Trophoblast cell (in vitro differentiated cells and primary cell): ENCODE measurements around the gene INSIG1.

Experiments
- DNase-seq, 2 donors: peaks; one replicate each; pipeline ENCODE4 v3.0.0-alpha.2; 2016
- H2AFZ ChIP-seq: 2 replicates; pipeline ENCODE4 v1.6.1; 2013; ENCODE audit warnings: low read length, moderate library complexity, mild to moderate bottlenecking; ENCODE audit not compliant: insufficient read depth, poor library complexity
- H2AK5ac ChIP-seq: 2 replicates; pipeline ENCODE4 v1.6.1; 2013; ENCODE audit warnings: mild to moderate bottlenecking, low read length
- H2BK120ac ChIP-seq: 2 replicates; pipeline ENCODE4 v1.6.1; 2013; ENCODE audit warnings: low read length, mild to moderate bottlenecking, moderate library complexity; ENCODE audit not compliant: insufficient read depth, poor library complexity
- H2BK12ac ChIP-seq: 2 replicates; pipeline ENCODE4 v1.6.1; 2013; ENCODE audit warnings: mild to moderate bottlenecking, low read length, moderate library complexity
- H2BK5ac ChIP-seq: 2 replicates; pipeline ENCODE4 v1.6.1; 2013; ENCODE audit warnings: low read length, low read depth, moderate library complexity, mild to moderate bottlenecking; ENCODE audit not compliant: poor library complexity
- H3K14ac ChIP-seq: 2 replicates; pipeline ENCODE4 v1.6.1; 2013; ENCODE audit warnings: mild to moderate bottlenecking, low read length
- H3K18ac ChIP-seq: 2 replicates; pipeline ENCODE4 v1.6.1; 2013; ENCODE audit warnings: mild to moderate bottlenecking, low read length
- H3K23ac ChIP-seq: 2 replicates; pipeline ENCODE4 v1.6.1; 2013; ENCODE audit warnings: low read length
- H3K27ac ChIP-seq: 2 replicates; pipeline ENCODE4 v1.5.1; 2013; ENCODE audit warnings: low read depth, mild to moderate bottlenecking, inconsistent platforms, low read length, moderate library complexity
- H3K27me3 ChIP-seq: 2 replicates; pipeline ENCODE4 v1.6.1; 2013; ENCODE audit warnings: inconsistent platforms, mild to moderate bottlenecking, low read length, moderate library complexity; ENCODE audit not compliant: insufficient read depth
- H3K36me3 ChIP-seq, 2 experiments: 1 replicate in 1 of 2; 2 replicates in 1 of 2; pipeline ENCODE4 v1.6.1; 2013; ENCODE audit warnings: low read length in 2 of 2, mild to moderate bottlenecking in 2 of 2, moderate library complexity in 1 of 2; ENCODE audit not compliant: insufficient read depth in 2 of 2, control insufficient read depth in 1 of 2
- H3K4ac ChIP-seq: 2 replicates; pipeline ENCODE4 v1.6.1; 2013; ENCODE audit warnings: low read depth, mild to moderate bottlenecking, low read length, moderate library complexity
- H3K4me1 ChIP-seq, 2 experiments: 1 replicate in 1 of 2; 2 replicates in 1 of 2; pipeline ENCODE4 v1.6.1; 2013; ENCODE audit warnings: low read length in 2 of 2, mild to moderate bottlenecking in 2 of 2, moderate library complexity in 1 of 2; ENCODE audit not compliant: insufficient read depth in 2 of 2, control insufficient read depth in 1 of 2
- H3K4me2 ChIP-seq: 2 replicates; pipeline ENCODE4 v1.6.1; 2013; ENCODE audit warnings: inconsistent platforms, mild to moderate bottlenecking, low read length, moderate library complexity
- H3K4me3 ChIP-seq: 2 replicates; pipeline ENCODE4 v1.5.1; 2013; ENCODE audit warnings: mild to moderate bottlenecking, low read depth, low read length, inconsistent platforms
- H3K79me1 ChIP-seq: one replicate; pipeline ENCODE4 v1.6.1; 2013; ENCODE audit warnings: low read length
- H3K79me2 ChIP-seq: 2 replicates; pipeline ENCODE4 v1.6.1; 2013; ENCODE audit warnings: low read length, mild to moderate bottlenecking; ENCODE audit not compliant: control insufficient read depth, insufficient read depth, poor library complexity
- H3K9ac ChIP-seq: 2 replicates; pipeline ENCODE4 v1.6.1; 2013; ENCODE audit warnings: mild to moderate bottlenecking, low read length
- H3K9me3 ChIP-seq: 2 replicates; pipeline ENCODE4 v1.6.1; 2013; ENCODE audit warnings: low read depth, mild to moderate bottlenecking, control low read depth, inconsistent platforms, low read length; ENCODE audit not compliant: insufficient read depth
- H4K12ac ChIP-seq: 2 replicates; pipeline ENCODE4 v1.6.1; 2013; ENCODE audit warnings: low read depth, mild to moderate bottlenecking, low read length, moderate library complexity
- H4K8ac ChIP-seq: 2 replicates; pipeline ENCODE4 v1.6.1; 2013; ENCODE audit warnings: low read depth, mild to moderate bottlenecking, low read length, moderate library complexity
- H4K91ac ChIP-seq: one replicate; pipeline ENCODE4 v1.6.1; 2013; ENCODE audit warnings: low read depth, mild to moderate bottlenecking, low read length, moderate library complexity
- WGBS: extraction: QIAGEN DNeasy Blood & Tissue Kit; methylation state at CpG from one replicate; pipeline ENCODE4 v1.1.7; 2013; ENCODE audit warnings: missing lambda C conversion rate; ENCODE audit not compliant: insufficient read length, insufficient coverage; ENCODE audit errors: extremely low coverage; 5-methylcytosine and 5-hydroxymethylcytosine counted together

INSIG1 gene

GRCh38 chr7:155263051-155263450, 34.6 kb upstream of the INSIG1 start:
- no peak overlapping the region for H3K18ac ChIP-seq
- no peak overlapping the region for H3K4ac ChIP-seq
- H3K9me3 ChIP-seq, result peaks cover 12% of the 10 kb centered on the region
- no peak overlapping the region for H3K4me2 ChIP-seq
- H3K36me3 ChIP-seq, result no peaks in the 10 kb centered on the region
- no peak overlapping the region for H3K27ac ChIP-seq
- no peak overlapping the region for H2AFZ ChIP-seq
- H4K12ac ChIP-seq, result no peak overlapping the region
- no peak overlapping the region for H2BK5ac ChIP-seq
- no peak overlapping the region for H2AK5ac ChIP-seq
- no peak overlapping the region for H3K23ac ChIP-seq
- DNase-seq, result no peak
- H3K27me3 ChIP-seq, result no peaks in the 10 kb centered on the region
- H4K8ac ChIP-seq, result no peak overlapping the region
- no peak overlapping the region for H3K9ac ChIP-seq
- no peak overlapping the region for H2BK12ac ChIP-seq
- H4K91ac ChIP-seq, result no peak overlapping the region
- no CpG with 5 or more reads among the region's 14 CpGs for WGBS
- H3K4me1 ChIP-seq, result peaks cover 1 to 3% of the 10 kb centered on the region in 2 experiments
- no peak overlapping the region for H3K4me3 ChIP-seq
- no peaks in the 10 kb centered on the region for H3K79me1 ChIP-seq
- no peak overlapping the region for H3K14ac ChIP-seq
- H3K79me2 ChIP-seq, result no peaks in the 10 kb centered on the region
- H2BK120ac ChIP-seq, result no peak overlapping the region

- Histone ChIP-seq H3K23ac (no peak overlapping the region), H2BK120ac (no peak overlapping the region), H3K79me1 (no peaks in the 10 kb centered on the region), H3K27ac (no peak overlapping the region), H3K4me1 (peaks cover 1 to 3% of the 10 kb centered on the region in 2 experiments), H3K27me3 (no peaks in the 10 kb centered on the region), H2AFZ (no peak overlapping the region), H4K91ac (no peak overlapping the region), H2AK5ac (no peak overlapping the region), H3K14ac (no peak overlapping the region), H2BK5ac (no peak overlapping the region), H4K8ac (no peak overlapping the region), H2BK12ac (no peak overlapping the region), H3K79me2 (no peaks in the 10 kb centered on the region), H3K18ac (no peak overlapping the region), H3K9ac (no peak overlapping the region), H4K12ac (no peak overlapping the region), H3K9me3 (peaks cover 12% of the 10 kb centered on the region), H3K4me3 (no peak overlapping the region), H3K36me3 (no peaks in the 10 kb centered on the region), H3K4ac (no peak overlapping the region), H3K4me2 (no peak overlapping the region)
- 100% methylated on average over 1 of the region's 12 CpGs for WGBS
- no peak for DNase-seq
Measured at GRCh38 chr7:155263581-155264143, 34.0 kb upstream of the INSIG1 start.

GRCh38 chr7:155265144-155265543, 32.5 kb upstream of the INSIG1 start:
- Histone ChIP-seq H3K23ac (no peak overlapping the region), H3K4me3 (no peak overlapping the region), H3K14ac (no peak overlapping the region), H4K8ac (no peak overlapping the region), H4K12ac (no peak overlapping the region), H2BK12ac (no peak overlapping the region), H2AK5ac (no peak overlapping the region), H3K27me3 (no peaks in the 10 kb centered on the region), H3K4me1 (peaks cover 1 to 3% of the 10 kb centered on the region in 2 experiments), H3K79me1 (no peaks in the 10 kb centered on the region), H3K27ac (no peak overlapping the region), H3K36me3 (no peaks in the 10 kb centered on the region), H2AFZ (no peak overlapping the region), H3K4ac (no peak overlapping the region), H3K9ac (no peak overlapping the region), H3K4me2 (no peak overlapping the region), H3K79me2 (no peaks in the 10 kb centered on the region), H2BK5ac (no peak overlapping the region), H3K9me3 (peaks cover 12% of the 10 kb centered on the region), H4K91ac (no peak overlapping the region), H3K18ac (no peak overlapping the region), H2BK120ac (no peak overlapping the region)
- DNase-seq, result no peak
- no CpG with 5 or more reads among the region's 7 CpGs for whole genome bisulfite sequencing

GRCh38 chr7:155265961-155266360, 31.7 kb upstream of the INSIG1 start:
- H2BK12ac ChIP-seq, result no peak overlapping the region
- H3K4me2 ChIP-seq, result no peak overlapping the region
- no peak overlapping the region for H3K27ac ChIP-seq
- H4K8ac ChIP-seq, result no peak overlapping the region
- H2BK5ac ChIP-seq, result no peak overlapping the region
- WGBS, result no CpG with 5 or more reads among the region's 7 CpGs
- DNase-seq, result no peak
- no peaks in the 10 kb centered on the region for H3K79me1 ChIP-seq
- no peaks in the 10 kb centered on the region for H3K36me3 ChIP-seq
- H4K12ac ChIP-seq, result no peak overlapping the region
- no peak overlapping the region for H3K4me3 ChIP-seq
- H2BK120ac ChIP-seq, result no peak overlapping the region
- no peak overlapping the region for H3K18ac ChIP-seq
- no peak overlapping the region for H3K4ac ChIP-seq
- H3K4me1 ChIP-seq, result peaks cover 1% of the 10 kb centered on the region in 2 experiments
- H3K9me3 ChIP-seq, result peaks cover 12% of the 10 kb centered on the region
- no peak overlapping the region for H2AFZ ChIP-seq
- H3K27me3 ChIP-seq, result no peaks in the 10 kb centered on the region
- H3K23ac ChIP-seq, result no peak overlapping the region
- H3K14ac ChIP-seq, result no peak overlapping the region
- no peaks in the 10 kb centered on the region for H3K79me2 ChIP-seq
- no peak overlapping the region for H3K9ac ChIP-seq
- no peak overlapping the region for H4K91ac ChIP-seq
- H2AK5ac ChIP-seq, result no peak overlapping the region
